Hepatocyte (in vitro differentiated cells): ENCODE measurements around the gene LPCAT3.

Source experiments
- CTCF ChIP-seq: fragments of 200-600 bp; sonication (generic); IDR thresholded peaks from 2 replicates; pipeline ENCODE4 v1.5.1; 2016; ENCODE audit warnings: antibody characterized with exemption, mild to moderate bottlenecking; ENCODE audit not compliant: poor library complexity
- EZH2phosphoT487 ChIP-seq: fragments of 200-600 bp; sonication (generic); IDR thresholded peaks from one replicate; pipeline ENCODE4 v1.6.1; 2018; ENCODE audit warnings: antibody characterized with exemption, mild to moderate bottlenecking, low read depth, moderate library complexity; ENCODE audit not compliant: unreplicated experiment, severe bottlenecking

- TF ChIP-seq EZH2phosphoT487 (no peak), CTCF (no peak)
Observed at GRCh38 chr12:7013101-7013500, 5.2 kb downstream of the LPCAT3 start.
